HepG2 (cell line): Measurements from ENCODE around the gene EPN2. TPM values are rescaled to one million over a fixed set of nuclear protein-coding genes. Genes with fewer than 3 reads are reported as not detected.

Experiments used
- ATAC-seq: fragments of 200-7000 bp; cut with Tn5 transposase; 3 replicates; pipeline ENCODE4 v1.9.1; 2020; ENCODE audit warnings: mild to moderate bottlenecking, moderate library complexity
- BruUV-seq: library from RNA; stranded (reverse); fragments of 400-500 nt; replicated peaks from 2 replicates; lab custom pipeline; 2021; lab: Mats Ljungman, UMichigan
- CTCF ChIA-PET: fragments of 300-600 bp; formaldehyde crosslinking; extraction: SDS; loops from one replicate; lab custom pipeline; 2021; ENCODE audit warnings: low total read pairs, inconsistent platforms, low intra/inter-chr PET ratio; lab: Yijun Ruan, JAX
- POLR2A ChIA-PET: fragments of 350-600 bp; sonication (Branson Sonifier 250); formaldehyde crosslinking; loops from one replicate; lab custom pipeline; 2020; ENCODE audit warnings: antibody characterized with exemption, inconsistent platforms; lab: Yijun Ruan, JAX
- DNase-seq: peaks from one replicate; pipeline ENCODE4 v3.0.0-alpha.2; 2015; ENCODE audit warnings: low spot score
- FAIRE-seq: peaks from 3 replicates; lab custom pipeline; 2011; peaks lifted over from hg19 to GRCh38; lab: Jason Lieb, UNC
- H2AFZ ChIP-seq: one replicate; pipeline ENCODE4 v1.6.1; 2011; ENCODE audit warnings: low read length, inconsistent platforms
- H3K27ac ChIP-seq: fragments of 300-600 bp; 3 replicates; pipeline ENCODE4 v1.8.0; 2011; ENCODE audit warnings: mixed run types, mild to moderate bottlenecking, mixed read lengths, low read length, inconsistent platforms; ENCODE audit not compliant: insufficient read depth; ENCODE audit errors: extremely low read length
- H3K27me3 ChIP-seq, 2 experiments: fragments of 200-600 bp in 1 of 2; 2 replicates in 1 of 2; 3 replicates in 1 of 2; pipeline versions ENCODE4 v1.6.0 to v1.8.0; 2011; ENCODE audit warnings: low read length in 2 of 2, mild to moderate bottlenecking in 2 of 2, moderate library complexity in 2 of 2, inconsistent platforms in 1 of 2; ENCODE audit not compliant: insufficient read depth in 2 of 2, control insufficient read depth in 1 of 2
- H3K36me3 ChIP-seq, 2 experiments: fragments of 200-600 bp in 1 of 2; replicated peaks in 1 of 2; 2 replicates in 1 of 2; 3 replicates in 1 of 2; pipeline versions ENCODE4 v1.5.1 to v1.8.0; 2011; ENCODE audit warnings: low read length in 2 of 2, inconsistent platforms in 1 of 2; ENCODE audit not compliant: insufficient read depth in 2 of 2, control insufficient read depth in 1 of 2
- H3K4me1 ChIP-seq: 2 replicates; pipeline ENCODE4 v1.5.1; 2012; ENCODE audit warnings: low read length, inconsistent platforms; ENCODE audit not compliant: insufficient read depth
- H3K4me2 ChIP-seq: 2 replicates; pipeline ENCODE4 v1.6.0; 2011; ENCODE audit warnings: low read depth, low read length, inconsistent platforms
- H3K4me3 ChIP-seq, 3 experiments: fragments of 200-600 bp in 1 of 3; sonication (generic), shearing (Covaris generic) in 1 of 3; replicated peaks in 1 of 3; 2 replicates each; pipeline ENCODE4 v1.5.1; 2011 to 2016; ENCODE audit warnings: low read length in 3 of 3, inconsistent platforms in 2 of 3, low read depth in 2 of 3, mild to moderate bottlenecking in 2 of 3, control low read depth in 1 of 3, mixed read lengths in 1 of 3; ENCODE audit not compliant: insufficient read depth in 1 of 3
- H3K79me2 ChIP-seq: one replicate; pipeline ENCODE4 v1.6.1; 2011; ENCODE audit warnings: low read length, inconsistent platforms; ENCODE audit not compliant: insufficient read depth
- H3K9ac ChIP-seq: 2 replicates; pipeline ENCODE4 v1.6.0; 2011; ENCODE audit warnings: mild to moderate bottlenecking, low read depth, low read length, inconsistent platforms; ENCODE audit not compliant: insufficient read depth
- H3K9me3 ChIP-seq: 2 replicates; pipeline ENCODE4 v1.5.1; 2012; ENCODE audit warnings: mild to moderate bottlenecking, low read length
- H4K20me1 ChIP-seq: 2 replicates; pipeline ENCODE4 v1.6.0; 2011; ENCODE audit warnings: inconsistent platforms, mild to moderate bottlenecking, low read length, moderate library complexity; ENCODE audit not compliant: insufficient read depth
- BRCA1 ChIP-seq: sonication (generic); formaldehyde crosslinking; IDR thresholded peaks from 2 replicates; pipeline ENCODE4 v1.4.0; 2020; ENCODE audit warnings: missing genetic modification reagents
- CBX2 ChIP-seq, 2 experiments: fragments of 200-600 bp in 1 of 2; sonication (generic); formaldehyde crosslinking in 1 of 2; IDR thresholded peaks; 2 replicates each; pipeline versions ENCODE4 v1.7.0 to v1.8.1; 2018 to 2022; ENCODE audit warnings: low read depth in 2 of 2, low read length in 1 of 2, mild to moderate bottlenecking in 1 of 2, missing genetic modification reagents in 1 of 2
- CEBPG ChIP-seq: IDR thresholded peaks from 2 replicates; pipeline ENCODE4 v1.6.1; 2016
- POLR2G ChIP-seq: fragments of 200-400 bp; formaldehyde crosslinking; IDR thresholded peaks from 2 replicates; pipeline ENCODE4 v1.6.1; 2018; ENCODE audit warnings: mild to moderate bottlenecking, low read depth, low read length, moderate library complexity
- RBAK ChIP-seq: sonication (generic); formaldehyde crosslinking; IDR thresholded peaks from 2 replicates; pipeline ENCODE4 v1.5.1; 2020; ENCODE audit warnings: mild to moderate bottlenecking, missing genetic modification reagents
- REL ChIP-seq: sonication (generic); formaldehyde crosslinking; conservative IDR thresholded peaks from 2 replicates; pipeline ENCODE4 v1.8.0; 2022; ENCODE audit warnings: mild to moderate bottlenecking, missing genetic modification reagents, moderate library complexity
- SMAD9 ChIP-seq: sonication (generic); formaldehyde crosslinking; IDR thresholded peaks from 2 replicates; pipeline ENCODE4 v1.5.1; 2020; ENCODE audit warnings: mild to moderate bottlenecking, missing genetic modification reagents
- SOX6 ChIP-seq, 2 experiments: fragments of 450-650 bp in 1 of 2; sonication (generic) in 1 of 2; formaldehyde crosslinking in 1 of 2; IDR thresholded peaks; 2 replicates each; pipeline versions ENCODE4 v1.4.0 to v1.6.1; 2017 to 2020; ENCODE audit warnings: antibody characterized with exemption in 1 of 2, mild to moderate bottlenecking in 1 of 2, missing genetic modification reagents in 1 of 2
- WIZ ChIP-seq: sonication (generic); formaldehyde crosslinking; IDR thresholded peaks from 2 replicates; pipeline ENCODE4 v1.5.1; 2020; ENCODE audit warnings: mild to moderate bottlenecking, missing genetic modification reagents
- ZNF136 ChIP-seq: sonication (generic); formaldehyde crosslinking; IDR thresholded peaks from 2 replicates; pipeline ENCODE4 v1.8.1; 2022; ENCODE audit warnings: low read depth, mild to moderate bottlenecking, moderate library complexity, missing genetic modification reagents
- WGBS: methylation state at CpG from one replicate; pipeline ENCODE4 v1.1.6; 2017; ENCODE audit warnings: low lambda C conversion rate; 5-methylcytosine and 5-hydroxymethylcytosine counted together
- in situ Hi-C: cut with HindIII; loops from 2 replicates; pipeline ENCODE4 v1.10.0; 2017; ENCODE audit warnings: low pct_unique_long_range_greater_than_20kb; ENCODE audit not compliant: extremely low pct_ligation_motif_present
- intact Hi-C: fragments of 100-400 bp; cut with micrococcal nuclease; formaldehyde crosslinking; loops from one replicate; pipeline ENCODE4 v1.10.0; 2022; ENCODE audit not compliant: unreplicated experiment
- polyA plus RNA-seq, 8 experiments: library from polyadenylated mRNA; depleted of rRNA in 3 of 8; stranded (reverse) in 7 of 8; unstranded in 1 of 8; fragments of >200 nt; fragmentation: Illumina TruSeq in 4 of 8; extraction: Trizol in 4 of 8; gene quantifications; 2 replicates each; pipeline versions ENCODE4 v1.2.1 to v1.2.3, GENCODE V29; 2011 to 2016; ENCODE audit warnings: low read depth in 4 of 8, missing spikeins in 1 of 8, mixed read lengths in 1 of 8; ENCODE audit not compliant: insufficient read depth in 1 of 8
- total RNA-seq, 5 experiments: library from RNA; depleted of rRNA; stranded (reverse); fragments of >200 nt; fragmentation: Illumina TruSeq; extraction: Trizol; gene quantifications; 2 replicates each; pipeline ENCODE4 v1.2.3, GENCODE V29; 2016; ENCODE audit warnings: low read depth in 1 of 5
- TF ChIP-seq, protein P1 (sequence below): sonication (generic); formaldehyde crosslinking; IDR thresholded peaks from 2 replicates; pipeline ENCODE4 v1.5.1; 2020; ENCODE audit warnings: mild to moderate bottlenecking, missing genetic modification reagents, borderline replicate concordance
- TF ChIP-seq, protein P2 (sequence below): sonication (generic); formaldehyde crosslinking; IDR thresholded peaks from 2 replicates; pipeline ENCODE4 v1.9.0; 2022; ENCODE audit warnings: missing genetic modification reagents, mild to moderate bottlenecking, borderline replicate concordance
- TF ChIP-seq, protein P3 (sequence below): IDR thresholded peaks from 2 replicates; pipeline ENCODE4 v1.6.1; 2016; ENCODE audit warnings: missing compliant biosample characterization, missing genetic modification reagents, borderline replicate concordance

Gene EPN2
- total and polyA plus RNA-seq, 2 of the 13 experiments (the other 11 are each of a cell fraction or from before 2014, with no cell fraction given): 7.8 to 19.2 TPM

DNA sequence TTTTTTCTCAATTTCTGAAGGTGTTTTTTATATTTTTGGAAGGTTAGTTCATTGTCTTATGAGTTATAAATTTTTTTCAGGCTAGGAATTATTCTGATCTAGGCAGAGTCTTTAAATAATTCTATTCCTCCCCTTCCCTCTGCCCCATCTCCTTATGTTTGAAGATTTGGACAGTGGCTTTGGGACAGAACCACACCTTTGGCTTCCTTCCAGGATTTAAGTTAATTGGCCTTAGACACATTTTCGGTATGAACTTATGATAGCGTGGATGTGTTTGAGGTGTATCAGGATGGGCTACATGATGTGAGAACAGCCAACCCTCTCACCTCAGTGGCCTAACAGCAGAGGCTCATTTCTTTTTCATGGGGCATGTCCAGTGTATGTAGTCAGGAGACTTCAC lies 24.3 kb downstream of the EPN2 start:
- no peak overlapping the region for H2AFZ ChIP-seq
- no peak overlapping the region for H3K4me3 ChIP-seq
- BruUV-seq: no TSS peak
- no peak overlapping the region for H3K4me2 ChIP-seq
- no peaks in the 10 kb centered on the region for H3K4me1 ChIP-seq
- no peaks in the 10 kb centered on the region for H3K9me3 ChIP-seq
- in situ Hi-C loops (no loop called here), intact Hi-C loops (no loop called here)
- H3K9ac ChIP-seq: no peak overlapping the region
- ChIA-PET CTCF (no interaction called here), POLR2A (no interaction called here)
- TF ChIP-seq, protein P1, sequence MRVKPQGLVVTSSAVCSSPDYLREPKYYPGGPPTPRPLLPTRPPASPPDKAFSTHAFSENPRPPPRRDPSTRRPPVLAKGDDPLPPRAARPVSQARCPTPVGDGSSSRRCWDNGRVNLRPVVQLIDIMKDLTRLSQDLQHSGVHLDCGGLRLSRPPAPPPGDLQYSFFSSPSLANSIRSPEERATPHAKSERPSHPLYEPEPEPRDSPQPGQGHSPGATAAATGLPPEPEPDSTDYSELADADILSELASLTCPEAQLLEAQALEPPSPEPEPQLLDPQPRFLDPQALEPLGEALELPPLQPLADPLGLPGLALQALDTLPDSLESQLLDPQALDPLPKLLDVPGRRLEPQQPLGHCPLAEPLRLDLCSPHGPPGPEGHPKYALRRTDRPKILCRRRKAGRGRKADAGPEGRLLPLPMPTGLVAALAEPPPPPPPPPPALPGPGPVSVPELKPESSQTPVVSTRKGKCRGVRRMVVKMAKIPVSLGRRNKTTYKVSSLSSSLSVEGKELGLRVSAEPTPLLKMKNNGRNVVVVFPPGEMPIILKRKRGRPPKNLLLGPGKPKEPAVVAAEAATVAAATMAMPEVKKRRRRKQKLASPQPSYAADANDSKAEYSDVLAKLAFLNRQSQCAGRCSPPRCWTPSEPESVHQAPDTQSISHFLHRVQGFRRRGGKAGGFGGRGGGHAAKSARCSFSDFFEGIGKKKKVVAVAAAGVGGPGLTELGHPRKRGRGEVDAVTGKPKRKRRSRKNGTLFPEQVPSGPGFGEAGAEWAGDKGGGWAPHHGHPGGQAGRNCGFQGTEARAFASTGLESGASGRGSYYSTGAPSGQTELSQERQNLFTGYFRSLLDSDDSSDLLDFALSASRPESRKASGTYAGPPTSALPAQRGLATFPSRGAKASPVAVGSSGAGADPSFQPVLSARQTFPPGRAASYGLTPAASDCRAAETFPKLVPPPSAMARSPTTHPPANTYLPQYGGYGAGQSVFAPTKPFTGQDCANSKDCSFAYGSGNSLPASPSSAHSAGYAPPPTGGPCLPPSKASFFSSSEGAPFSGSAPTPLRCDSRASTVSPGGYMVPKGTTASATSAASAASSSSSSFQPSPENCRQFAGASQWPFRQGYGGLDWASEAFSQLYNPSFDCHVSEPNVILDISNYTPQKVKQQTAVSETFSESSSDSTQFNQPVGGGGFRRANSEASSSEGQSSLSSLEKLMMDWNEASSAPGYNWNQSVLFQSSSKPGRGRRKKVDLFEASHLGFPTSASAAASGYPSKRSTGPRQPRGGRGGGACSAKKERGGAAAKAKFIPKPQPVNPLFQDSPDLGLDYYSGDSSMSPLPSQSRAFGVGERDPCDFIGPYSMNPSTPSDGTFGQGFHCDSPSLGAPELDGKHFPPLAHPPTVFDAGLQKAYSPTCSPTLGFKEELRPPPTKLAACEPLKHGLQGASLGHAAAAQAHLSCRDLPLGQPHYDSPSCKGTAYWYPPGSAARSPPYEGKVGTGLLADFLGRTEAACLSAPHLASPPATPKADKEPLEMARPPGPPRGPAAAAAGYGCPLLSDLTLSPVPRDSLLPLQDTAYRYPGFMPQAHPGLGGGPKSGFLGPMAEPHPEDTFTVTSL (CRISPR knock-in tag): no peak
- TF ChIP-seq ZNF136 (no peak), RBAK (CRISPR knock-in tag) (no peak), CBX2 (IDR thresholded peaks at IDR 0.05; ENCODE audit: low read depth, low read length) (no peak), CBX2 (CRISPR knock-in tag; IDR thresholded peaks at IDR 0.05; ENCODE audit: low read depth) (no peak), WIZ (no peak), SMAD9 (CRISPR knock-in tag) (no peak), POLR2G (no peak), REL (no peak), CEBPG (CRISPR knock-in tag) (no peak), BRCA1 (CRISPR knock-in tag) (no peak), SOX6 (IDR thresholded peaks at IDR 0.05) (no peak), SOX6 (CRISPR knock-in tag; IDR thresholded peaks at IDR 0.05) (no peak)
- TF ChIP-seq, protein P2, sequence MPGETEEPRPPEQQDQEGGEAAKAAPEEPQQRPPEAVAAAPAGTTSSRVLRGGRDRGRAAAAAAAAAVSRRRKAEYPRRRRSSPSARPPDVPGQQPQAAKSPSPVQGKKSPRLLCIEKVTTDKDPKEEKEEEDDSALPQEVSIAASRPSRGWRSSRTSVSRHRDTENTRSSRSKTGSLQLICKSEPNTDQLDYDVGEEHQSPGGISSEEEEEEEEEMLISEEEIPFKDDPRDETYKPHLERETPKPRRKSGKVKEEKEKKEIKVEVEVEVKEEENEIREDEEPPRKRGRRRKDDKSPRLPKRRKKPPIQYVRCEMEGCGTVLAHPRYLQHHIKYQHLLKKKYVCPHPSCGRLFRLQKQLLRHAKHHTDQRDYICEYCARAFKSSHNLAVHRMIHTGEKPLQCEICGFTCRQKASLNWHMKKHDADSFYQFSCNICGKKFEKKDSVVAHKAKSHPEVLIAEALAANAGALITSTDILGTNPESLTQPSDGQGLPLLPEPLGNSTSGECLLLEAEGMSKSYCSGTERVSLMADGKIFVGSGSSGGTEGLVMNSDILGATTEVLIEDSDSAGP (CRISPR knock-in tag): no peak
- TF ChIP-seq, protein P3, sequence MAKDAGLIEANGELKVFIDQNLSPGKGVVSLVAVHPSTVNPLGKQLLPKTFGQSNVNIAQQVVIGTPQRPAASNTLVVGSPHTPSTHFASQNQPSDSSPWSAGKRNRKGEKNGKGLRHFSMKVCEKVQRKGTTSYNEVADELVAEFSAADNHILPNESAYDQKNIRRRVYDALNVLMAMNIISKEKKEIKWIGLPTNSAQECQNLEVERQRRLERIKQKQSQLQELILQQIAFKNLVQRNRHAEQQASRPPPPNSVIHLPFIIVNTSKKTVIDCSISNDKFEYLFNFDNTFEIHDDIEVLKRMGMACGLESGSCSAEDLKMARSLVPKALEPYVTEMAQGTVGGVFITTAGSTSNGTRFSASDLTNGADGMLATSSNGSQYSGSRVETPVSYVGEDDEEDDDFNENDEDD: no peak
- ATAC-seq (no peak), DNase-seq (no peak), FAIRE-seq (no peak)
- H3K27me3 ChIP-seq: no peaks in the 10 kb centered on the region
- peaks cover 10% of the 10 kb centered on the region; the same call in 1 of the 2 replicates for H4K20me1 ChIP-seq
- H3K36me3 ChIP-seq: no peaks in the 10 kb centered on the region; a peak in 1 of 5 replicates
- H3K79me2 ChIP-seq: peaks cover 9% of the 10 kb centered on the region
- 95% methylated on average over 2 of the region's 2 CpGs for WGBS
- no peak overlapping the region for H3K27ac ChIP-seq
